Thymus (tissue), 11 donors: Measurements from ENCODE around the gene METTL1. TPM values are rescaled to one million over a fixed set of nuclear protein-coding genes. Genes with fewer than 3 reads are reported as not detected.
"Not testable (repeated sequence)": the region's sequence is repeated elsewhere in the genome, so short reads cannot be mapped to it uniquely, and the experiment has no call there.

Experiments
- DNase-seq, 9 donors: peaks; one replicate each; pipeline ENCODE4 v3.0.0-alpha.2; 2013; ENCODE audit warnings: low spot score in 9 of 9, low read depth in 6 of 9, missing footprints in 1 of 9
- H3K27ac ChIP-seq, 2 donors: one replicate each; pipeline ENCODE4 v1.5.1; 2013; ENCODE audit warnings: control low read depth in 1 of 2, low read depth in 1 of 2, low read length in 1 of 2, mild to moderate bottlenecking in 1 of 2, moderate library complexity in 1 of 2
- H3K27me3 ChIP-seq, 2 donors: one replicate each; pipeline ENCODE4 v1.5.1; 2013; ENCODE audit warnings: low read length in 1 of 2; ENCODE audit not compliant: control insufficient read depth in 2 of 2, insufficient read depth in 1 of 2
- H3K36me3 ChIP-seq, 2 donors: one replicate each; pipeline ENCODE4 v1.5.1; 2013; ENCODE audit warnings: low read length in 1 of 2, mild to moderate bottlenecking in 1 of 2, moderate library complexity in 1 of 2; ENCODE audit not compliant: control insufficient read depth in 2 of 2, insufficient read depth in 2 of 2
- H3K4me1 ChIP-seq, 2 donors: one replicate each; pipeline ENCODE4 v1.5.1; 2013; ENCODE audit warnings: low read length in 2 of 2; ENCODE audit not compliant: control insufficient read depth in 2 of 2, insufficient read depth in 2 of 2
- H3K4me3 ChIP-seq, 2 donors: one replicate each; pipeline ENCODE4 v1.5.1; 2013; ENCODE audit warnings: low read length in 2 of 2, control low read depth in 1 of 2, mild to moderate bottlenecking in 1 of 2
- H3K9me3 ChIP-seq, 2 donors: one replicate each; pipeline ENCODE4 v1.5.1; 2013; ENCODE audit warnings: low read length in 1 of 2, mild to moderate bottlenecking in 1 of 2; ENCODE audit not compliant: control insufficient read depth in 2 of 2, insufficient read depth in 1 of 2
- WGBS: extraction: QIAGEN DNeasy Blood & Tissue Kit; methylation state at CpG from one replicate; pipeline ENCODE4 v1.1.7; 2013; 5-methylcytosine and 5-hydroxymethylcytosine counted together
- polyA plus RNA-seq: library from polyadenylated mRNA; stranded (reverse); fragments of 200-250 nt; gene quantifications from one replicate; pipeline ENCODE4 v1.2.3, GENCODE V29; 2013
- total RNA-seq: library from RNA; stranded (reverse); fragments of 120-200 nt; gene quantifications from one replicate; pipeline ENCODE4 v1.2.4, GENCODE V29; 2013
- donor health status: healthy.

METTL1 gene
- total and polyA plus RNA-seq, 2 donors = 10.6 to 12.9 TPM

GRCh38 chr12:57721846-57722608 is 49.9 kb downstream of the METTL1 start:
- not testable (repeated sequence) for H3K27me3 ChIP-seq, DNase-seq, H3K27ac ChIP-seq, H3K9me3 ChIP-seq, H3K4me3 ChIP-seq, H3K4me1 ChIP-seq
- peaks cover 57 to 58% of the 10 kb centered on the region in 2 donors for H3K36me3 ChIP-seq
- 97% methylated on average over 16 of the region's 16 CpGs for WGBS

- no peak for DNase-seq
- Histone ChIP-seq H3K27ac (no peak overlapping the region), H3K4me3 (no peak overlapping the region), H3K27me3 (peaks cover 0 to under 1% of the 10 kb centered on the region in 2 donors), H3K4me1 (no peaks in the 10 kb centered on the region), H3K9me3 (no peaks in the 10 kb centered on the region), H3K36me3 (peaks cover 58 to 62% of the 10 kb centered on the region in 2 donors)
- WGBS = 96% methylated on average over 11 of the region's 11 CpGs
Measured at GRCh38 chr12:57720606-57721595, 51.0 kb downstream of the METTL1 start.

DNA sequence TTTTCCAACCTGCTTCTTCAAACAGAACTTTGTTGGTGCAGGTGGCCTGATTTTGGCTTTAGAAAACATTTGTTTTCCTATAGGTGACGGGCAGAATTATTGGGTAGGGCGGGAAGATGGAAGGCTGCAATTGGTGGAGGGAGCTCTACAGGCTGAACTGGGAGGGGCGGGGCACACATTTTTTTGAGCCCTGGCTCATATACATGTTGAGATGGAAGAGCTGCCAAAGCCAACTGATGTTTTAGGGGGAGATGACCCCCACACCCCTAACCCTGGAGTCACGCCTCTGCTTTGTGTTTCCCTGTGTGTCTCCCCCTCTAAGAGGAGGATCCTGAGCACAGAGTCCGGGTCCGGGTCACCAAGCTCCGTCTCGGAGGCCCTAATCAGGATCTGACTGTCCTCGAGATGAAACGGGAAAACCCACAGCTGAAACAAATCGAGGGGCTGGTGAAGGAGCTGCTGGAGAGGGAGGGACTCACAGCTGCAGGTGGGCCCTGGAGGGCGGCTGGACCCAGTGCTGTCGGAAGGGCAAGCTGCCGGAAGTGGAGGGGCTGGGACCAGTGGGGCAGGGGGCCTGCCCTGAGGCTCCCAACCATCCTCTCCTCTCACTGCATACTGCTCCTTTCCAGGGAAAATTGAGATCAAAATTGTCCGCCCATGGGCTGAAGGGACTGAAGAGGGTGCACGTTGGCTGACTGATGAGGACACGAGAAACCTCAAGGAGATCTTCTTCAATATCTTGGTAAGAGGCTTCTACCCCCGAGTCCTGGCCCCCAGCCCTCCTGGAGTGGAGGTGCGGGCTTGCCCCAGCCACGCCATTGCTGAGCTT is 51.9 kb downstream of the METTL1 start:
- Histone ChIP-seq H3K27me3 (no peaks in the 10 kb centered on the region), H3K4me1 (no peaks in the 10 kb centered on the region), H3K36me3 (peaks cover 62 to 63% of the 10 kb centered on the region in 2 donors), H3K27ac (no peak overlapping the region), H3K4me3 (no peak overlapping the region), H3K9me3 (no peaks in the 10 kb centered on the region)
- WGBS = 98% methylated on average over 20 of the region's 20 CpGs
- no peak for DNase-seq

DNA sequence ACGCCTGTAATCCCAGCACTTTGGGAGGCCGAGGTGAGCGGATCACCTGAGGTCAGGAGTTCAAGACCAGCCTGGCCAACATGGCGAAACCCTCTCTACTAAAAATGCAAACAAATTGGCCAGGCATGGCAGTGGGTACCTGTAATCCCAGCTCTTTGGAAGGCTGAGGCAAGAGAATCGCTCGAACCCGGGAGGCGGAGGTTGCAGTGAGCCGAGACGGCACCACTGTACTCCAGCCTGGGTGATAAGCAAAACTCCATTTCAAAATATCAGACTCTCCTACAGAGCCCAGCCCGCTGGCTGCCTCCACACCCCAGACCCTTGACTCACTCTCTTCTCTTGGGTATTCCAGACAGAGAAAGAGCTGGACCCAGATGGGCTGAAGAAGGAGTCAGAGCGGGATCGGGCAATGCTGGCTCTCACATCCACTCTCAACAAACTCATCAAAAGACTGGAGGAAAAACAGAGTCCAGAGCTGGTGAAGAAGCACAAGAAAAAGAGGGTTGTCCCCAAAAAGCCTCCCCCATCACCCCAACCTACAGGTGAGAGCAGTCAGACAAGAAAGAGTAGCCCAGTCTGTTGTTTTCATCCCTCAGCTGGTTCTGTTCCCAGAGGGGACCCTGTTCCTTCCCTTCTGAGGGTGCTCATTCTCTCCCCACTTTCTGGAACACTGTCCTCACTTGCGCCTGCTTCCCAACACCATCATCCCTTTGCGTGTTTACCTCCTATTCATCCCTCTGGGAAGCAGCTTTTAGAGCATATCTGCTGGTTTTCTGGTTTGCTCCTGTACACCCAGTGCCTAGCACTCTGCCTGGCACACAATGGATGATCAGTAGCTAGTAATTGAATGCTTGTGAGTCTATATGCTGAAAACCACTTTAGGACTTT is 53.0 kb downstream of the METTL1 start:
- H3K4me3 ChIP-seq = no peak overlapping the region
- peaks cover 68 to 69% of the 10 kb centered on the region in 2 donors for H3K36me3 ChIP-seq
- WGBS = 98% methylated on average over 15 of the region's 15 CpGs
- no peaks in the 10 kb centered on the region for H3K27me3 ChIP-seq
- H3K27ac ChIP-seq = no peak overlapping the region
- no peak for DNase-seq
- H3K9me3 ChIP-seq = no peaks in the 10 kb centered on the region
- H3K4me1 ChIP-seq = no peaks in the 10 kb centered on the region

Other genes starting within 250 kb of the METTL1 start
- 5.6 TPM for gene MBD6, start 249.3 kb downstream of the METTL1 start, total RNA-seq
- 60.5 TPM for gene MBD6, start 249.3 kb downstream of the METTL1 start, polyA plus RNA-seq
- 56.4 TPM for gene DCTN2, start 224.9 kb downstream of the METTL1 start, total RNA-seq
- gene DCTN2, start 224.9 kb downstream of the METTL1 start, polyA plus RNA-seq = 79.7 TPM
- gene KIF5A, start 222.1 kb downstream of the METTL1 start, total RNA-seq = 0.05 TPM
- 0.27 TPM for gene KIF5A, start 222.1 kb downstream of the METTL1 start, polyA plus RNA-seq
- gene PIP4K2C, start 180.9 kb downstream of the METTL1 start, total RNA-seq = 8.5 TPM
- gene PIP4K2C, start 180.9 kb downstream of the METTL1 start, polyA plus RNA-seq = 14.4 TPM
- gene DTX3, start 167.3 kb downstream of the METTL1 start, total RNA-seq = 16.6 TPM
- gene DTX3, start 167.3 kb downstream of the METTL1 start, polyA plus RNA-seq = 36.8 TPM
- gene ARHGEF25, start 160.7 kb downstream of the METTL1 start, total RNA-seq = 2.0 TPM
- 8.5 TPM for gene ARHGEF25, start 160.7 kb downstream of the METTL1 start, polyA plus RNA-seq
- gene B4GALNT1, start 138.9 kb downstream of the METTL1 start, total RNA-seq = 0.57 TPM
- 1.3 TPM for gene B4GALNT1, start 138.9 kb downstream of the METTL1 start, polyA plus RNA-seq
- gene OS9, start 78.0 kb downstream of the METTL1 start, total RNA-seq = 111 TPM
- 166 TPM for gene OS9, start 78.0 kb downstream of the METTL1 start, polyA plus RNA-seq
- 14.4 TPM for gene AGAP2, start 33.4 kb downstream of the METTL1 start, total RNA-seq
- gene AGAP2, start 33.4 kb downstream of the METTL1 start, polyA plus RNA-seq = 15.5 TPM
- gene TSPAN31, start 27.1 kb downstream of the METTL1 start, total RNA-seq = 25.3 TPM
- gene TSPAN31, start 27.1 kb downstream of the METTL1 start, polyA plus RNA-seq = 31.4 TPM
- gene CDK4, start 19.8 kb downstream of the METTL1 start, total RNA-seq = 96.8 TPM
- gene CDK4, start 19.8 kb downstream of the METTL1 start, polyA plus RNA-seq = 38.5 TPM
- 10.7 TPM for gene MARCHF9, start 17.0 kb downstream of the METTL1 start, total RNA-seq
- 54.9 TPM for gene MARCHF9, start 17.0 kb downstream of the METTL1 start, polyA plus RNA-seq
- 0.42 TPM for gene CYP27B1, start 5.0 kb downstream of the METTL1 start, total RNA-seq
- gene CYP27B1, start 5.0 kb downstream of the METTL1 start, polyA plus RNA-seq = 0.82 TPM
- gene EEF1AKMT3, start 509 bp upstream of the METTL1 start, total RNA-seq = 1.3 TPM
- gene EEF1AKMT3, start 509 bp upstream of the METTL1 start, polyA plus RNA-seq = 2.4 TPM
- gene TSFM, start 10.7 kb upstream of the METTL1 start, total RNA-seq = 29.2 TPM
- gene TSFM, start 10.7 kb upstream of the METTL1 start, polyA plus RNA-seq = 28.6 TPM
- 2.4 TPM for gene AVIL, start 46.6 kb upstream of the METTL1 start, total RNA-seq
- 17.0 TPM for gene AVIL, start 46.6 kb upstream of the METTL1 start, polyA plus RNA-seq
- 68.6 TPM for gene CTDSP2, start 74.6 kb upstream of the METTL1 start, total RNA-seq
- 50.4 TPM for gene CTDSP2, start 74.6 kb upstream of the METTL1 start, polyA plus RNA-seq
- 36.0 TPM for gene ATP23, start 169.5 kb upstream of the METTL1 start, total RNA-seq
- 15.6 TPM for gene ATP23, start 169.5 kb upstream of the METTL1 start, polyA plus RNA-seq